Caco-2 (cell line): Measurements from ENCODE around the gene QRFP. TPM values are rescaled to one million over a fixed set of nuclear protein-coding genes. Genes with fewer than 3 reads are reported as not detected.

Experiments used
- BruUV-seq: library from RNA; stranded (reverse); fragments of 400-500 nt; replicated peaks from 2 replicates; lab custom pipeline; 2021; lab: Mats Ljungman, UMichigan
- CTCF ChIA-PET: fragments of 300-600 bp; sonication (Branson Sonifier 250); formaldehyde crosslinking; loops from one replicate; lab custom pipeline; 2022; ENCODE audit warnings: antibody characterized with exemption; lab: Charles Lee
- POLR2A ChIA-PET: fragments of 300-600 bp; sonication (Branson Sonifier 250); formaldehyde crosslinking; loops from one replicate; lab custom pipeline; 2022; ENCODE audit warnings: antibody characterized with exemption; lab: Charles Lee
- DNase-seq, 2 experiments: peaks; one replicate each; pipeline versions ENCODE4 v3.0.0 to v3.0.0-alpha.2; 2020 to 2022
- H3K27me3 ChIP-seq: replicated peaks from 2 replicates; pipeline ENCODE4 v1.6.0; 2011; ENCODE audit warnings: low read length; ENCODE audit not compliant: control insufficient read depth, insufficient read depth
- H3K36me3 ChIP-seq: 2 replicates; pipeline ENCODE4 v1.5.1; 2011; ENCODE audit warnings: low read length; ENCODE audit not compliant: control insufficient read depth, insufficient read depth
- H3K4me1 ChIP-seq: fragments of 250-450 bp; sonication (Bioruptor Pico); 2 replicates; pipeline ENCODE4 v1.5.1; 2020; ENCODE audit warnings: mild to moderate bottlenecking
- H3K4me3 ChIP-seq: 2 replicates; pipeline ENCODE4 v1.5.1; 2011; ENCODE audit warnings: low read depth, mild to moderate bottlenecking, control low read depth, low read length
- H3K9me3 ChIP-seq: fragments of 250-450 bp; sonication (Bioruptor Pico); 2 replicates; pipeline ENCODE4 v1.5.1; 2020; ENCODE audit warnings: mild to moderate bottlenecking, moderate library complexity
- H3K27ac Mint-ChIP-seq: one replicate; pipeline ENCODE4 v1.8.0; 2022; ENCODE audit warnings: mixed read lengths; ENCODE audit not compliant: unreplicated experiment
- H3K27me3 Mint-ChIP-seq: one replicate; pipeline ENCODE4 v1.8.0; 2022; ENCODE audit warnings: mixed read lengths; ENCODE audit not compliant: insufficient read depth, unreplicated experiment
- H3K36me3 Mint-ChIP-seq: one replicate; pipeline ENCODE4 v1.8.0; 2022; ENCODE audit warnings: mild to moderate bottlenecking, mixed read lengths; ENCODE audit not compliant: insufficient read depth, unreplicated experiment
- H3K4me1 Mint-ChIP-seq: one replicate; pipeline ENCODE4 v1.8.0; 2022; ENCODE audit warnings: low read depth, mixed read lengths; ENCODE audit not compliant: unreplicated experiment
- H3K4me3 Mint-ChIP-seq: one replicate; pipeline ENCODE4 v1.8.0; 2022; ENCODE audit warnings: mild to moderate bottlenecking, moderate library complexity, mixed read lengths; ENCODE audit not compliant: unreplicated experiment
- H3K9me3 Mint-ChIP-seq: one replicate; pipeline ENCODE4 v1.8.0; 2022; ENCODE audit warnings: mixed read lengths; ENCODE audit not compliant: unreplicated experiment
- CTCF ChIP-seq, 2 experiments: fragments of 200-600 bp in 1 of 2; IDR thresholded peaks; 1 replicate in 1 of 2; 2 replicates in 1 of 2; pipeline versions ENCODE4 v1.5.1 to v1.8.0; 2011 to 2022; ENCODE audit warnings: antibody characterized with exemption in 1 of 2, control low read depth in 1 of 2, inconsistent platforms in 1 of 2, low read depth in 1 of 2, low read length in 1 of 2, mild to moderate bottlenecking in 1 of 2, moderate library complexity in 1 of 2; ENCODE audit not compliant: insufficient read depth in 1 of 2, severe bottlenecking in 1 of 2, unreplicated experiment in 1 of 2
- intact Hi-C: fragments of 100-400 bp; cut with micrococcal nuclease; formaldehyde crosslinking; loops from one replicate; pipeline ENCODE4 v1.10.0; 2022; ENCODE audit not compliant: unreplicated experiment
- total RNA-seq: library from RNA; stranded (reverse); gene quantifications from 2 replicates; pipeline ENCODE4 v1.2.3, GENCODE V29; 2022

The QRFP gene
- total RNA-seq, 1 experiment from 2014 or later = not detected

GRCh38 chr9:130942084-130942483 is 45.5 kb upstream of the QRFP start:
- DNase-seq = no peak
- BruUV-seq = no TSS peak
- no peak for TF ChIP-seq CTCF (IDR thresholded peaks at IDR 0.05; ENCODE audit: insufficient read depth in 1 of 2, low read depth in 1 of 2, low read length in 1 of 2, severe bottlenecking in 1 of 2, unreplicated experiment in 1 of 2)
- POLR2A ChIA-PET = no interaction called here
- Histone ChIP-seq H3K36me3 (no peaks in the 10 kb centered on the region), H3K4me3 (no peak overlapping the region), H3K9me3 (no peaks in the 10 kb centered on the region), H3K4me1 (peaks cover 21% of the 10 kb centered on the region; the same call in 1 of the 2 replicates), H3K27me3 (peaks cover 1% of the 10 kb centered on the region; the same call in 1 of the 2 replicates)
- intact Hi-C loops = loop anchor here (5.0 kb wide), 3 partner anchors 105 to 230 kb away; no protein-coding TSS in a partner anchor
- Mint-ChIP-seq H3K4me3 (no peak overlapping the region), H3K27ac (no peak overlapping the region), H3K4me1 (peaks cover 11% of the 10 kb centered on the region), H3K36me3 (peaks cover 5% of the 10 kb centered on the region), H3K27me3 (peaks cover 22% of the 10 kb centered on the region), H3K9me3 (no peaks in the 10 kb centered on the region)
- CTCF ChIA-PET = interaction anchor here (1.9 kb wide), 1 partner anchor 56 kb away, joined by 7 read pairs; no protein-coding TSS in a partner anchor

GRCh38 chr9:130940693-130941576 is 44.3 kb upstream of the QRFP start:
- Histone ChIP-seq H3K27me3 (peaks cover 1% of the 10 kb centered on the region; the same call in 1 of the 2 replicates), H3K9me3 (no peaks in the 10 kb centered on the region), H3K4me3 (no peak overlapping the region), H3K36me3 (no peaks in the 10 kb centered on the region), H3K4me1 (peaks cover 29% of the 10 kb centered on the region)
- Mint-ChIP-seq H3K27ac (no peak overlapping the region), H3K4me3 (peak overlapping the region; percentile 47), H3K27me3 (peaks cover 28% of the 10 kb centered on the region), H3K36me3 (peaks cover 11% of the 10 kb centered on the region), H3K9me3 (no peaks in the 10 kb centered on the region), H3K4me1 (peaks cover 14% of the 10 kb centered on the region)
- TF ChIP-seq CTCF (IDR thresholded peaks at IDR 0.05; ENCODE audit: insufficient read depth in 1 of 2, low read depth in 1 of 2, low read length in 1 of 2, severe bottlenecking in 1 of 2, unreplicated experiment in 1 of 2) = peak; percentile 91 to 92
- POLR2A ChIA-PET = interaction anchor here (0.5 kb wide), 1 partner anchor 235 kb away, joined by 5 read pairs; no protein-coding TSS in a partner anchor
- intact Hi-C loops = loop anchor here (1.0 to 5.0 kb wide), 6 partner anchors 48 to 229 kb away; no protein-coding TSS in a partner anchor
- peak; percentile 92 to 94 for DNase-seq
- no TSS peak for BruUV-seq
- CTCF ChIA-PET = interaction anchor here (0.5 to 1.9 kb wide), 6 partner anchors 47 to 223 kb away, joined by 3 to 11 read pairs (median 3); no protein-coding TSS in a partner anchor

GRCh38 chr9:130940027-130940549 is 43.5 kb upstream of the QRFP start:
- H3K4me1 Mint-ChIP-seq = peaks cover 14% of the 10 kb centered on the region
- H3K36me3 Mint-ChIP-seq = peaks cover 6% of the 10 kb centered on the region
- Histone ChIP-seq H3K27me3 (peaks cover 1% of the 10 kb centered on the region; the same call in 1 of the 2 replicates), H3K9me3 (no peaks in the 10 kb centered on the region), H3K4me3 (no peak overlapping the region), H3K36me3 (no peaks in the 10 kb centered on the region), H3K4me1 (peaks cover 31% of the 10 kb centered on the region)
- H3K27me3 Mint-ChIP-seq = peaks cover 25% of the 10 kb centered on the region
- H3K4me3 Mint-ChIP-seq = peak overlapping the region; percentile 14
- H3K9me3 Mint-ChIP-seq = no peaks in the 10 kb centered on the region
- H3K27ac Mint-ChIP-seq = no peak overlapping the region
- CTCF ChIA-PET = interaction anchor here (1.0 kb wide), 1 partner anchor 106 kb away, joined by 4 read pairs; no protein-coding TSS in a partner anchor
- no peak for DNase-seq
- intact Hi-C loops = loop anchor here (5.0 kb wide), 3 partner anchors 107 to 228 kb away; no protein-coding TSS in a partner anchor
- TF ChIP-seq CTCF (IDR thresholded peaks at IDR 0.05; ENCODE audit: insufficient read depth in 1 of 2, low read depth in 1 of 2, low read length in 1 of 2, severe bottlenecking in 1 of 2, unreplicated experiment in 1 of 2) = no peak
- BruUV-seq = no TSS peak
- POLR2A ChIA-PET = no interaction called here
